ENCODE results near the gene SEC14L6.

The SEC14L6 gene

DNA sequence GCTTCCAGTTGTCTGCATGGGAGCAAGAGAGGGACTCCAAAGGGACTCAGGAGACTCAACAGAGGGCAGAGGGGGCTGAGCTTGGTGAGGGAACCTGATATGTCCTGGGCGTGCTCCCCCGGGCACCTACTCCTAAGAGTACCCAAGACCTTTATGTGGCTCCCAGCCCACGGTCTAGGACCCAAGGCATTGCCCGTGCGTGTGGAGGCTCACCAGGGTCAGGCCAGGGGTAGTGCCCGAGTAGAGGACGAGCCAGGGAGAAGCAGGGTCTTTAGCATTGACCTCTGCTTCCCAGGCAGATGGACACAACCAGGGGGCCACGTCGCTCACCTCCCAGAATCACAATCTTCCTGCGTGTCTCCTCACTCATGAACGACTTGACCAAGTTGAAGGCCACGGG, 54.4 kb downstream of the SEC14L6 start:
- TF ChIP-seq ARNTL (CRISPR knock-in tag; IDR thresholded peaks at IDR 0.05; ENCODE audit: borderline replicate concordance, low read depth) (no peak), RARB (CRISPR knock-in tag; IDR thresholded peaks at IDR 0.05) (no peak)
- no peak for ATAC-seq

DNA sequence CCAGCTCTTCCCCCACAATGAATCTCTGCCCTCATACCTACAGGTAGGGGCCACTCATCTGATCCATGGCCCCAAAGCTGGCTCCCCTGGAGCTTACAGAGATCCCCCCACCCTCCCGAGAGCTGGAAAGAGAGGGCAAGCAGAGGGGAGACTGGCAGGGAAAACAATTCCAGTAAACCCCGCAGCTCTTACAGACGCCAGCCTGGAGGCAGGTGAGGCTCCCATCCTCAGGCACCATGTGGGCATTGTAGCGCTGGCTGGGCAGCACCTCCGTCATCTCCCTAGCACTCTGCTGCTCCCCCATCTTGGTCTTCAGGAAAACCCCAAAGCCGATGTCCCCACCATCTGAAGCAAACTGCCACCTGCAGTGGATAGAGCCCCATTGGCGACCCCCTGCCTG, 55.2 kb downstream of the SEC14L6 start:
- no peak for ATAC-seq
- TF ChIP-seq, protein P1, sequence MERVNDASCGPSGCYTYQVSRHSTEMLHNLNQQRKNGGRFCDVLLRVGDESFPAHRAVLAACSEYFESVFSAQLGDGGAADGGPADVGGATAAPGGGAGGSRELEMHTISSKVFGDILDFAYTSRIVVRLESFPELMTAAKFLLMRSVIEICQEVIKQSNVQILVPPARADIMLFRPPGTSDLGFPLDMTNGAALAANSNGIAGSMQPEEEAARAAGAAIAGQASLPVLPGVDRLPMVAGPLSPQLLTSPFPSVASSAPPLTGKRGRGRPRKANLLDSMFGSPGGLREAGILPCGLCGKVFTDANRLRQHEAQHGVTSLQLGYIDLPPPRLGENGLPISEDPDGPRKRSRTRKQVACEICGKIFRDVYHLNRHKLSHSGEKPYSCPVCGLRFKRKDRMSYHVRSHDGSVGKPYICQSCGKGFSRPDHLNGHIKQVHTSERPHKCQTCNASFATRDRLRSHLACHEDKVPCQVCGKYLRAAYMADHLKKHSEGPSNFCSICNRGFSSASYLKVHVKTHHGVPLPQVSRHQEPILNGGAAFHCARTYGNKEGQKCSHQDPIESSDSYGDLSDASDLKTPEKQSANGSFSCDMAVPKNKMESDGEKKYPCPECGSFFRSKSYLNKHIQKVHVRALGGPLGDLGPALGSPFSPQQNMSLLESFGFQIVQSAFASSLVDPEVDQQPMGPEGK (CRISPR knock-in tag; IDR thresholded peaks at IDR 0.05; ENCODE audit: borderline replicate concordance), result no peak
- TF ChIP-seq ESRRG (CRISPR knock-in tag; IDR thresholded peaks at IDR 0.05) (no peak), RARB (CRISPR knock-in tag; IDR thresholded peaks at IDR 0.05) (no peak), OSR1 (CRISPR knock-in tag; IDR thresholded peaks at IDR 0.05) (no peak), ZNF565 (CRISPR knock-in tag; conservative IDR thresholded peaks at IDR 0.05; ENCODE audit: low read depth) (no peak), TOX (CRISPR knock-in tag; IDR thresholded peaks at IDR 0.05; ENCODE audit: borderline replicate concordance) (no peak), ZC3H10 (CRISPR knock-in tag; IDR thresholded peaks at IDR 0.05) (no peak), TCF4 (CRISPR knock-in tag; IDR thresholded peaks at IDR 0.05; ENCODE audit: borderline replicate concordance) (no peak), ZFP30 (CRISPR knock-in tag; IDR thresholded peaks at IDR 0.05) (no peak)
- TF ChIP-seq, protein P2, sequence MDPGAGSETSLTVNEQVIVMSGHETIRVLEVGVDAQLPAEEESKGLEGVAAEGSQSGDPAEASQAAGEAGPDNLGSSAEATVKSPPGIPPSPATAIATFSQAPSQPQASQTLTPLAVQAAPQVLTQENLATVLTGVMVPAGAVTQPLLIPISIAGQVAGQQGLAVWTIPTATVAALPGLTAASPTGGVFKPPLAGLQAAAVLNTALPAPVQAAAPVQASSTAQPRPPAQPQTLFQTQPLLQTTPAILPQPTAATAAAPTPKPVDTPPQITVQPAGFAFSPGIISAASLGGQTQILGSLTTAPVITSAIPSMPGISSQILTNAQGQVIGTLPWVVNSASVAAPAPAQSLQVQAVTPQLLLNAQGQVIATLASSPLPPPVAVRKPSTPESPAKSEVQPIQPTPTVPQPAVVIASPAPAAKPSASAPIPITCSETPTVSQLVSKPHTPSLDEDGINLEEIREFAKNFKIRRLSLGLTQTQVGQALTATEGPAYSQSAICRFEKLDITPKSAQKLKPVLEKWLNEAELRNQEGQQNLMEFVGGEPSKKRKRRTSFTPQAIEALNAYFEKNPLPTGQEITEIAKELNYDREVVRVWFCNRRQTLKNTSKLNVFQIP (CRISPR knock-in tag; IDR thresholded peaks at IDR 0.05; ENCODE audit: borderline replicate concordance, low read depth), result no peak
- TF ChIP-seq, protein P3, sequence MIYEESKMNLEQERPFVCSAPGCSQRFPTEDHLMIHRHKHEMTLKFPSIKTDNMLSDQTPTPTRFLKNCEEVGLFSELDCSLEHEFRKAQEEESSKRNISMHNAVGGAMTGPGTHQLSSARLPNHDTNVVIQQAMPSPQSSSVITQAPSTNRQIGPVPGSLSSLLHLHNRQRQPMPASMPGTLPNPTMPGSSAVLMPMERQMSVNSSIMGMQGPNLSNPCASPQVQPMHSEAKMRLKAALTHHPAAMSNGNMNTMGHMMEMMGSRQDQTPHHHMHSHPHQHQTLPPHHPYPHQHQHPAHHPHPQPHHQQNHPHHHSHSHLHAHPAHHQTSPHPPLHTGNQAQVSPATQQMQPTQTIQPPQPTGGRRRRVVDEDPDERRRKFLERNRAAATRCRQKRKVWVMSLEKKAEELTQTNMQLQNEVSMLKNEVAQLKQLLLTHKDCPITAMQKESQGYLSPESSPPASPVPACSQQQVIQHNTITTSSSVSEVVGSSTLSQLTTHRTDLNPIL (CRISPR knock-in tag; IDR thresholded peaks at IDR 0.05; ENCODE audit: low read depth), result no peak

DNA sequence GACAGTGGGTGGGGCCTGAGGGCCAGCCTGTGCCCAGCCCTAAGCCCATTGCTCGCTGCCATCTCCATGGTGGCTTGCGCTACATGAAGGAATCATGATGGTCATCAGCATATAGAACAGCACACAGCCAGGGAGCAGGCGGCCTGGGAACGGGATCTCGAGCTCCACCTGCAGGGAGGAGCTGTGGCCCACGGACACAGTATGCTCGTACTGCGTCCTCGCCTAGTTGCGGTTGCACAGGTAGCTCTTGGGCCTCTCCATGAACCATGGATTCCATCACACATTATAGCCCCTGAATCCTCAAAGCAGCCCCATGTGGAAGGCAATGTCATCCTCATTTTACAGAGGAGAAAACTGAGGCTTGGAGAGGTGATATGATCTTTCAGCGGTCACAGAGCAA, 56.1 kb downstream of the SEC14L6 start:
- TF ChIP-seq, protein P2 (CRISPR knock-in tag; IDR thresholded peaks at IDR 0.05; ENCODE audit: borderline replicate concordance, low read depth), result no peak
- TF ChIP-seq ESRRG (CRISPR knock-in tag; IDR thresholded peaks at IDR 0.05), result no peak
- TF ChIP-seq, protein P3 (CRISPR knock-in tag; IDR thresholded peaks at IDR 0.05; ENCODE audit: low read depth), result no peak
- no peak for TF ChIP-seq ARNTL (CRISPR knock-in tag; IDR thresholded peaks at IDR 0.05; ENCODE audit: borderline replicate concordance, low read depth)
- no peak for TF ChIP-seq RARB (CRISPR knock-in tag; IDR thresholded peaks at IDR 0.05)
- TF ChIP-seq BACH2 (CRISPR knock-in tag; IDR thresholded peaks at IDR 0.05; ENCODE audit: borderline replicate concordance), result no peak
- ATAC-seq, result no peak

DNA sequence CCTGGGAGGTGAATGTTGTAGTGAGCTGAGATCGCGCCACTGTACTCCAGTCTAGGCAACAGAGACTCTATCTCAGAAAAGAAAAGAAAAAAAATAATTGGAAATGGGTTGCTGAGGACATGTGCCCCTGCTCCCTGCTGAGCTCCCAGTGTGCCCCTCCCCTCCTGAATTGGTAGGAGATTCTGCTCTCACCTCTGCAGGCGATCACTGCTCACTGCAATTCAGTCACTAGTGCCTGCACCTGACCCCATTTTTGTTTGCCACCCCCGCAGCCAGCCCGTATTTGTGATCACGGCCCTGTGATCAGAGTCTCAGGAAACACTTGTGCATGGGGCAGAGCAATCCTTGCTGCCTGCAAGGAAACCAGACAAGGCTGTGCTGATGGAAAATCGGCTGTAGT, 58.4 kb downstream of the SEC14L6 start:
- no peak for TF ChIP-seq RARB (CRISPR knock-in tag; IDR thresholded peaks at IDR 0.05)
- TF ChIP-seq, protein P4, sequence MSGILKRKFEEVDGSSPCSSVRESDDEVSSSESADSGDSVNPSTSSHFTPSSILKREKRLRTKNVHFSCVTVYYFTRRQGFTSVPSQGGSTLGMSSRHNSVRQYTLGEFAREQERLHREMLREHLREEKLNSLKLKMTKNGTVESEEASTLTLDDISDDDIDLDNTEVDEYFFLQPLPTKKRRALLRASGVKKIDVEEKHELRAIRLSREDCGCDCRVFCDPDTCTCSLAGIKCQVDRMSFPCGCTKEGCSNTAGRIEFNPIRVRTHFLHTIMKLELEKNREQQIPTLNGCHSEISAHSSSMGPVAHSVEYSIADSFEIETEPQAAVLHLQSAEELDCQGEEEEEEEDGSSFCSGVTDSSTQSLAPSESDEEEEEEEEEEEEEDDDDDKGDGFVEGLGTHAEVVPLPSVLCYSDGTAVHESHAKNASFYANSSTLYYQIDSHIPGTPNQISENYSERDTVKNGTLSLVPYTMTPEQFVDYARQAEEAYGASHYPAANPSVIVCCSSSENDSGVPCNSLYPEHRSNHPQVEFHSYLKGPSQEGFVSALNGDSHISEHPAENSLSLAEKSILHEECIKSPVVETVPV (CRISPR knock-in tag; IDR thresholded peaks at IDR 0.05), result no peak

DNA sequence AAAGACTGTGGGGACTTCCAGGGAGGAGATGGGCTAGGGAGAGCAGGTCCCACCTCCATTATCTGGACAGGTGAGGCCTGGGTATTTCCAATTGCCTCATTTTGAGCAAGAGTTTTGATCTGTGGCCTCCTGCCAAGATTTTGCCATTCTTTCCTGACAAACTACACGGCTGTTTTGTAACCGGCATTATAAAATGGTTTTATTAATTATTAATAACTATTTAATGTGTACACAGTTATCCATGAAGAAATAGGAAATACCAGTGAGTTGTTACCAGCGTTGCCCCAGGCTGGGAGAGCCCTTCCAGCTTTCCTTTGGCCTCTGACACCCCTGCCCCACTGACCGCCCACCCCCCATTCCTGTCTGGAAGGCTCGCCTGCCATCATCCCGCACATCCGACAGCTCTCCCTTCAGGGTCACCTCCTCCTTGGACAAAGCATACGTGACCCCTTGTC, 59.9 kb downstream of the SEC14L6 start:
- no peak for ATAC-seq
- no peak for TF ChIP-seq ZFP3 (CRISPR knock-in tag; IDR thresholded peaks at IDR 0.05)
- no peak for TF ChIP-seq ZNF70 (CRISPR knock-in tag; IDR thresholded peaks at IDR 0.05)
- no peak for TF ChIP-seq ZC3H10 (CRISPR knock-in tag; IDR thresholded peaks at IDR 0.05)
- no peak for TF ChIP-seq CSDC2 (CRISPR knock-in tag; IDR thresholded peaks at IDR 0.05)
- TF ChIP-seq OSR1 (CRISPR knock-in tag; IDR thresholded peaks at IDR 0.05), result no peak
- TF ChIP-seq SNAI2 (CRISPR knock-in tag; IDR thresholded peaks at IDR 0.05), result no peak
- no peak for TF ChIP-seq TCF4 (CRISPR knock-in tag; IDR thresholded peaks at IDR 0.05; ENCODE audit: borderline replicate concordance)
- TF ChIP-seq GLIS3 (CRISPR knock-in tag; IDR thresholded peaks at IDR 0.05), result no peak
- no peak for TF ChIP-seq ZFP30 (CRISPR knock-in tag; IDR thresholded peaks at IDR 0.05)
- no peak for TF ChIP-seq PPARA (CRISPR knock-in tag; IDR thresholded peaks at IDR 0.05; ENCODE audit: borderline replicate concordance)
- TF ChIP-seq, protein P5, sequence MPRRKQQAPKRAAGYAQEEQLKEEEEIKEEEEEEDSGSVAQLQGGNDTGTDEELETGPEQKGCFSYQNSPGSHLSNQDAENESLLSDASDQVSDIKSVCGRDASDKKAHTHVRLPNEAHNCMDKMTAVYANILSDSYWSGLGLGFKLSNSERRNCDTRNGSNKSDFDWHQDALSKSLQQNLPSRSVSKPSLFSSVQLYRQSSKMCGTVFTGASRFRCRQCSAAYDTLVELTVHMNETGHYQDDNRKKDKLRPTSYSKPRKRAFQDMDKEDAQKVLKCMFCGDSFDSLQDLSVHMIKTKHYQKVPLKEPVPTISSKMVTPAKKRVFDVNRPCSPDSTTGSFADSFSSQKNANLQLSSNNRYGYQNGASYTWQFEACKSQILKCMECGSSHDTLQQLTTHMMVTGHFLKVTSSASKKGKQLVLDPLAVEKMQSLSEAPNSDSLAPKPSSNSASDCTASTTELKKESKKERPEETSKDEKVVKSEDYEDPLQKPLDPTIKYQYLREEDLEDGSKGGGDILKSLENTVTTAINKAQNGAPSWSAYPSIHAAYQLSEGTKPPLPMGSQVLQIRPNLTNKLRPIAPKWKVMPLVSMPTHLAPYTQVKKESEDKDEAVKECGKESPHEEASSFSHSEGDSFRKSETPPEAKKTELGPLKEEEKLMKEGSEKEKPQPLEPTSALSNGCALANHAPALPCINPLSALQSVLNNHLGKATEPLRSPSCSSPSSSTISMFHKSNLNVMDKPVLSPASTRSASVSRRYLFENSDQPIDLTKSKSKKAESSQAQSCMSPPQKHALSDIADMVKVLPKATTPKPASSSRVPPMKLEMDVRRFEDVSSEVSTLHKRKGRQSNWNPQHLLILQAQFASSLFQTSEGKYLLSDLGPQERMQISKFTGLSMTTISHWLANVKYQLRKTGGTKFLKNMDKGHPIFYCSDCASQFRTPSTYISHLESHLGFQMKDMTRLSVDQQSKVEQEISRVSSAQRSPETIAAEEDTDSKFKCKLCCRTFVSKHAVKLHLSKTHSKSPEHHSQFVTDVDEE (CRISPR knock-in tag; IDR thresholded peaks at IDR 0.05), result no peak
- TF ChIP-seq ZNF565 (CRISPR knock-in tag; conservative IDR thresholded peaks at IDR 0.05; ENCODE audit: low read depth), result no peak

More for the DNA sequence above, 58.4 kb downstream of the SEC14L6 start:
- no peak for ATAC-seq
